Measurements from ENCODE around the gene TSHZ1.

GRCh38 chr18:75214332-75214690 is 3.7 kb downstream of the TSHZ1 start:
- TF ChIP-seq CTCF (IDR thresholded peaks at IDR 0.05) (no peak), POLR2A (IDR thresholded peaks at IDR 0.05) (no peak)

Measured in body of pancreas (tissue), 4 donors.